Osteoblast (primary cell): ENCODE results near the gene DDX3Y. TPM values are rescaled to one million over a fixed set of nuclear protein-coding genes. Genes with fewer than 3 reads are reported as not detected.

Experiments
- DNase-seq: peaks from one replicate; pipeline ENCODE4 v3.0.0; 2011; ENCODE audit warnings: low spot score, mixed read lengths; ENCODE audit not compliant: insufficient read length; ENCODE audit errors: missing footprints
- H2AFZ ChIP-seq: 2 replicates; pipeline ENCODE4 v1.6.0; 2011; ENCODE audit warnings: mild to moderate bottlenecking, low read length
- H3K27ac ChIP-seq: 2 replicates; pipeline ENCODE4 v1.5.1; 2011; ENCODE audit warnings: mild to moderate bottlenecking, low read depth, low read length, moderate library complexity
- H3K27me3 ChIP-seq: 2 replicates; pipeline ENCODE4 v1.6.0; 2012; ENCODE audit warnings: mild to moderate bottlenecking, control low read depth, inconsistent platforms, low read length, moderate library complexity; ENCODE audit not compliant: insufficient read depth
- H3K36me3 ChIP-seq: 2 replicates; pipeline ENCODE4 v1.5.1; 2011; ENCODE audit warnings: mild to moderate bottlenecking, low read length, control low read depth, moderate library complexity; ENCODE audit not compliant: insufficient read depth
- H3K4me1 ChIP-seq: 2 replicates; pipeline ENCODE4 v1.5.1; 2011; ENCODE audit warnings: mild to moderate bottlenecking, low read length, control low read depth, moderate library complexity; ENCODE audit not compliant: insufficient read depth
- H3K4me2 ChIP-seq: 2 replicates; pipeline ENCODE4 v1.6.0; 2011; ENCODE audit warnings: mild to moderate bottlenecking, low read length; ENCODE audit not compliant: insufficient read depth
- H3K4me3 ChIP-seq: fragments of 200-600 bp; sonication (generic); 3 replicates; pipeline ENCODE4 v1.5.1; 2012; ENCODE audit warnings: mild to moderate bottlenecking, low read length, inconsistent platforms; ENCODE audit not compliant: insufficient read depth
- H3K79me2 ChIP-seq: 2 replicates; pipeline ENCODE4 v1.6.0; 2012; ENCODE audit warnings: mild to moderate bottlenecking, low read length, control low read depth, inconsistent platforms; ENCODE audit not compliant: insufficient read depth
- H3K9me3 ChIP-seq: 2 replicates; pipeline ENCODE4 v1.5.1; 2011; ENCODE audit warnings: low read depth, low read length, control low read depth
- H4K20me1 ChIP-seq: 2 replicates; pipeline ENCODE4 v1.6.0; 2012; ENCODE audit warnings: mild to moderate bottlenecking, low read length, control low read depth; ENCODE audit not compliant: insufficient read depth
- total RNA-seq: library from RNA; depleted of rRNA; stranded (reverse); fragments of >200 nt; gene quantifications from 2 replicates; pipeline ENCODE4 v1.2.3, GENCODE V29; 2012
- TF ChIP-seq, protein P1 (sequence below): IDR thresholded peaks from 2 replicates; pipeline ENCODE4 v1.5.1; 2011; ENCODE audit warnings: mild to moderate bottlenecking, low read depth, low read length, moderate library complexity; ENCODE audit errors: extremely low read depth

The DDX3Y gene
- total RNA-seq, 1 donor, result 61.2 TPM

DNA sequence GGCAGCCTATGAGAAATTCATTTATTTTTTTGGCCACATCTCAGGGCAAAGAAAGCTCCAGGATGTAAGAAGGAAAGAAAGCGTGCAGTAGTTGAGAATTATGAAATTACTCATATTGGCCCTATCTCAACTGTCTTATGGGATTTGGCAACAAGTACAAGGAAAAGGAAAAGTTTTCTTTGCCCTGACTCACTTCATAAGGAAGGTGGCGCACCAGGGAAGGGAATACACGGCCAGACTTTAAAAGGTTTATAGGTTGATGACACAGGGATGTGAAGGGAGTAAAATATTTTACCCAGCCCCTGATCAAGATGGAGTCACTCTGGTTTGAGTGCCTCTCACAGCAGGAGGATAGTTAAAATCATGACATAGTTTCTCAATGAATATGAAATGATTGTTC is 23.4 kb downstream of the DDX3Y start:
- Histone ChIP-seq H3K36me3 (no peaks in the 10 kb centered on the region), H3K27ac (no peak overlapping the region), H2AFZ (no peak overlapping the region), H3K27me3 (no peaks in the 10 kb centered on the region), H3K79me2 (no peaks in the 10 kb centered on the region), H3K4me2 (no peak overlapping the region), H3K9me3 (no peaks in the 10 kb centered on the region), H4K20me1 (no peaks in the 10 kb centered on the region), H3K4me3 (no peak overlapping the region), H3K4me1 (no peaks in the 10 kb centered on the region)
- TF ChIP-seq, protein P1, sequence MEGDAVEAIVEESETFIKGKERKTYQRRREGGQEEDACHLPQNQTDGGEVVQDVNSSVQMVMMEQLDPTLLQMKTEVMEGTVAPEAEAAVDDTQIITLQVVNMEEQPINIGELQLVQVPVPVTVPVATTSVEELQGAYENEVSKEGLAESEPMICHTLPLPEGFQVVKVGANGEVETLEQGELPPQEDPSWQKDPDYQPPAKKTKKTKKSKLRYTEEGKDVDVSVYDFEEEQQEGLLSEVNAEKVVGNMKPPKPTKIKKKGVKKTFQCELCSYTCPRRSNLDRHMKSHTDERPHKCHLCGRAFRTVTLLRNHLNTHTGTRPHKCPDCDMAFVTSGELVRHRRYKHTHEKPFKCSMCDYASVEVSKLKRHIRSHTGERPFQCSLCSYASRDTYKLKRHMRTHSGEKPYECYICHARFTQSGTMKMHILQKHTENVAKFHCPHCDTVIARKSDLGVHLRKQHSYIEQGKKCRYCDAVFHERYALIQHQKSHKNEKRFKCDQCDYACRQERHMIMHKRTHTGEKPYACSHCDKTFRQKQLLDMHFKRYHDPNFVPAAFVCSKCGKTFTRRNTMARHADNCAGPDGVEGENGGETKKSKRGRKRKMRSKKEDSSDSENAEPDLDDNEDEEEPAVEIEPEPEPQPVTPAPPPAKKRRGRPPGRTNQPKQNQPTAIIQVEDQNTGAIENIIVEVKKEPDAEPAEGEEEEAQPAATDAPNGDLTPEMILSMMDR, result no peak
- no peak for DNase-seq

DNA sequence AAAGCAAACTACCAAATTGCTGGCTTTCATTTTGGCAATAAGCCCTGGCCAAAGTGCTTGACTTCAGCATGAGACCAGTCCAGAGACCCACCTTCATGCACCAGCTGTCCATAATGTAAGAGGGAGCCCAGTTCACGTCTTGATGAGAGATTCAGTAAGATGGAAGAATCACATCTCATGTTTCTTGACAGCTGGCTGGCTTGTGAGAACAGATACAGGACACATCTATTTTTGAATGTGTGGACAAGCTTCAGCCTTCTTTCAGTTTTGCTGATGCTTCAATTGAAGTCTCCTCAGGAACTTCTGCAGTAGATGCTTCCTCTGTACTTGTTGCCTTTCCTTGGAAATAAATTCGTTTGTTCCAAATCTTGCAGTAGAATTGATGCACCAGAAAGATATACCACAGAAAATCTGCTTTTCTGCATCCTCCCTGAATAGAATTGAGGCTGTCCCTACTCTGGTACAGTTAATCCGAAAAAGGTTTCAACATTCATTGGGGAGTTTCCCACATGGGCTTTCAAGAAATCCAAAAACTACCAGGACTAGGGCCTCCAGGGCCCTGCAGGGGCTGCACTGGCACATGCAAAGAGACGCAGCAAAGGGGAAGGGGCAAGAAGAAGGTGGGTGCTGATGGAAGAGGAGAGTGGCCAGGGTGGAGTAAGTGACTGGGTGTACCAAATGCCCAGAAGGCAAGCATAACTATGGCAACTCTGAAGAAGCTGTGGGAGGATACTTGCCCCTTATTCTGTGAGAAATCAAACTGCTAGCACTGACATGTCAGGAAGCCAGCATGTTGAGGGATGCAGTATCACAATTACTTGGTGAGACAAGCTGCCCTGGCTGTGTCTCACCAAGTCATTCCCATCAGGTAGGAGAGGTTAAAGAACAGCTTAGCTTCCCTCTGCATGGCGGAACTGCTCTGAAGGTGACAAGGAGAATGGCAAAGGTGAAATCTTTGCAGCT is 37.3 kb downstream of the DDX3Y start:
- no peak overlapping the region for H2AFZ ChIP-seq
- TF ChIP-seq, protein P1, result no peak
- H3K4me3 ChIP-seq, result no peak overlapping the region
- H4K20me1 ChIP-seq, result no peaks in the 10 kb centered on the region
- H3K27me3 ChIP-seq, result no peaks in the 10 kb centered on the region
- no peaks in the 10 kb centered on the region for H3K4me1 ChIP-seq
- no peak overlapping the region for H3K27ac ChIP-seq
- DNase-seq, result no peak
- H3K4me2 ChIP-seq, result no peak overlapping the region
- H3K36me3 ChIP-seq, result no peaks in the 10 kb centered on the region
- no peaks in the 10 kb centered on the region for H3K79me2 ChIP-seq
- no peaks in the 10 kb centered on the region for H3K9me3 ChIP-seq

Other genes starting within 250 kb of the DDX3Y start
- gene USP9Y, start 203.6 kb upstream of the DDX3Y start, total RNA-seq, result under 0.01 and 26.4 TPM in 2 replicates